D721Med (cell line): ENCODE results near the gene TTR.
A peak's percentile ranks its signal among the peaks of the same experiment; 100 is the strongest.

ENCODE experiments used
- DNase-seq: peaks from one replicate; pipeline ENCODE4 v3.0.0; 2011; ENCODE audit warnings: low spot score; ENCODE audit not compliant: insufficient read length
- FAIRE-seq: peaks from 2 replicates; lab custom pipeline; 2011; peaks lifted over from hg19 to GRCh38; lab: Jason Lieb, UNC
- TF ChIP-seq, protein P1 (sequence below): IDR thresholded peaks from 2 replicates; pipeline ENCODE4 v1.5.1; 2012; ENCODE audit warnings: mild to moderate bottlenecking, control low read depth; ENCODE audit not compliant: insufficient read depth; ENCODE audit errors: missing control alignments

Gene TTR

DNA sequence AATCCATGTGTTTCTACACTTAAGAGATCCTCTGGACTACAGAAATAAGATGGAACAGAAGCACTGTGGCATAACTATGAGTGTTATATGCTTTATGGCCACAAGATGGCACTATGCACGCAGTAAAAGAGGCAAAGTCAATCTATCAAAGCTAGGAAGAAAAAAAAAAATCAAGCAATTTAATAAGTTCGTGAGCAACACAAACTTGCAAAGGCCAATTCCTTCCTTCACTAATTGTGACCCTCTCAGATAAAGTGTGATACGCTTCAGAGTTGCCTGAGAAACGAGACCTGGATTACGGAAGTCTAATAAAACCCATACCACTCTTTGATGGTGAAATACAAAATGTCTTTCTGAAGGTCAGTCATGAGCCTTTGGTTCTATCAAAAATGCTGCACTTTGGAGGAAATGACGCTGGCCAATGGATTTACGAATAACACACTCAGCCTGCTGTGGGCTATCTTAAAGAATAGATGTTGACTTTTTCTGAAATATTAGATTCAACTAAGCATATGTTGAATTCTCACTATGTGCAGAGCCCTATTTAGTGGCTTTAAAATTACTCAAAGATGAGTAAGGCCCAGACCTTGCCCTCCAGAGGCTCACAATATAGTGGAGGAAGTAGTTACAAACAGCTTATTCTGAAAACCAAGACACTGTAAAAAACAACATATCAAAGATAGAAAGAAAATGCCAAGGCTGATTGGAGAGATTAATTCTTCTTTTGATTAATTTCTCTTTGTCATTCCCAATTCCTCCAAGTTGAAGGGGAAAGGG lies 35.5 kb upstream of the TTR start:
- TF ChIP-seq, protein P1, sequence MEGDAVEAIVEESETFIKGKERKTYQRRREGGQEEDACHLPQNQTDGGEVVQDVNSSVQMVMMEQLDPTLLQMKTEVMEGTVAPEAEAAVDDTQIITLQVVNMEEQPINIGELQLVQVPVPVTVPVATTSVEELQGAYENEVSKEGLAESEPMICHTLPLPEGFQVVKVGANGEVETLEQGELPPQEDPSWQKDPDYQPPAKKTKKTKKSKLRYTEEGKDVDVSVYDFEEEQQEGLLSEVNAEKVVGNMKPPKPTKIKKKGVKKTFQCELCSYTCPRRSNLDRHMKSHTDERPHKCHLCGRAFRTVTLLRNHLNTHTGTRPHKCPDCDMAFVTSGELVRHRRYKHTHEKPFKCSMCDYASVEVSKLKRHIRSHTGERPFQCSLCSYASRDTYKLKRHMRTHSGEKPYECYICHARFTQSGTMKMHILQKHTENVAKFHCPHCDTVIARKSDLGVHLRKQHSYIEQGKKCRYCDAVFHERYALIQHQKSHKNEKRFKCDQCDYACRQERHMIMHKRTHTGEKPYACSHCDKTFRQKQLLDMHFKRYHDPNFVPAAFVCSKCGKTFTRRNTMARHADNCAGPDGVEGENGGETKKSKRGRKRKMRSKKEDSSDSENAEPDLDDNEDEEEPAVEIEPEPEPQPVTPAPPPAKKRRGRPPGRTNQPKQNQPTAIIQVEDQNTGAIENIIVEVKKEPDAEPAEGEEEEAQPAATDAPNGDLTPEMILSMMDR = peak; percentile 93
- FAIRE-seq (peak; percentile 99), DNase-seq (peak; percentile 36)

DNA sequence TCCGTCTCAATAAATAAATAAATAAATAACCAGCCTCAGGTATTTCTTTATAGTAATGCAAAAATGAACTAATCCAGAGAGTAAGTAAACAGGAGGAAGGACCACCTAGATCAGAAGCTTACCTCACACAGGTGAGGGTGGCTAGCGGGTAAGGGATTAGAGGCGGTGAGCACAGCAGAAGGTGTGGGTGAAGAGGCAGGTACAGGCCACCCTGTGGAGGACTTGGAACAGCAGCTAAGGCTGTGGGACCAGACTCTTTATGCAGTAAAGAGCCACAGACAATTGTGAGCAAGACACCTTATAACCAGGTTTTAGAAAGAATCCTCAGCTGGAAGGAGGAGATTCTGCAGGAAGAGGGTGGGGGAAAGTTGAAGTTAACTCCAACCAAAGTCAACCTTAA lies 34.2 kb upstream of the TTR start:
- no peak for FAIRE-seq
- TF ChIP-seq, protein P1 = no peak
- no peak for DNase-seq

DNA sequence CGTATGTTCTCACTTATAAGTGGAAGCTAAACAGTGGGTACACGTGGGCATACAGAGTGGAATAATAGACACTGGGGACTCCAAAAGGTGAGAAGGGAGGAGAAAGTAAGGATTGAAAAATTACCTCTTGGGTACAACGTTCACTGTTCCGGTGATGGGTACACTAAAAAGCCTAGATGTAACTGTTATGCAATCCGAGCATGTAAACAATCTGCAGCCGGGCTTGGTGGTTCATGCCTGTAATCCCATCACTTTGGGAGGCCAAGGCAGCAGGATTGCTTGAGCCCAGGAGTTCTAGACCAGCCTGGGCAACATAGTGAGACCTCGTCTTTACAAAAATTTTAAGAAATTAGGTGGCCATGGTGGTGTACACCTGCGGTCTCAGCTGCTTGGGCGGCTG lies 33.1 kb upstream of the TTR start:
- TF ChIP-seq, protein P1 = no peak
- no peak for FAIRE-seq
- DNase-seq = no peak

DNA sequence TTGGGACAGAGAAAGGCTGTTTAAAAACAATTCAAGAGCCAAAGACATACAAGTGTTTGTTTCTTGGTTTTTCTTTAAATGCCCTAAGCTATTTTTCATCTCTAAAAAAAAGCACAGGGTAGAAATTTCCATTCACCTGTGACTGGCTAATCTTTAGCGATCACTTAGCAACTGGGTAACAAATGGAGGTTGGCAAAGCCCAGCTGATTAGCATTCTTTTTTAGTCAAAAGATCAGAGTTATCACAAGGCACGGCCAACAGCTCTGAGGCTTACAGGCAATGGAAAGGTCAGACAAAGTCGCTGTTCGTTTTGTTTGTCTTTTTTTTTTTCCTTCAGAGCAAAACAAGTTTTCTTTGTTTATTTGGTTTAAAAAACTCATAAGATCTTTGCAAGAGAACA lies 29.0 kb upstream of the TTR start:
- peak; percentile 6 for FAIRE-seq
- DNase-seq = no peak
- TF ChIP-seq, protein P1 = no peak

DNA sequence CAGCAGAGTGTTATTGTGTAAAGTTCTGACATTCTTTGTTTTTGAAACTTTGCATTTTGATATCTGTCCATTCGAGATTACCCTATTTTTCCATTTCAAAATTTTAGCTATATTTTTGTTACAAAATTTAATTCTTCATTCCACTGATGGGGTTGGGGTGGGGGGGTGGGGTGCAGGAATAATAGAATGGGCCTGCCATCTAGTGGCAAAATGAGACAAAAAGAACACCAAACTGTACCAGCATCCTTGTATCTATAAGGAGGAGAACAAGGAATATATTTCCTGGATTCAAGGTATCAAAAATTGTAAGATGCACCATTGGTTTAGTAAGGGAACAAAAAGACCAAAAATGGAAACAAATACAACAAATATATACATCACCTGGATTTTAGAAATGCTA lies 27.9 kb upstream of the TTR start:
- DNase-seq = no peak
- no peak for FAIRE-seq
- TF ChIP-seq, protein P1 = peak; percentile 13

DNA sequence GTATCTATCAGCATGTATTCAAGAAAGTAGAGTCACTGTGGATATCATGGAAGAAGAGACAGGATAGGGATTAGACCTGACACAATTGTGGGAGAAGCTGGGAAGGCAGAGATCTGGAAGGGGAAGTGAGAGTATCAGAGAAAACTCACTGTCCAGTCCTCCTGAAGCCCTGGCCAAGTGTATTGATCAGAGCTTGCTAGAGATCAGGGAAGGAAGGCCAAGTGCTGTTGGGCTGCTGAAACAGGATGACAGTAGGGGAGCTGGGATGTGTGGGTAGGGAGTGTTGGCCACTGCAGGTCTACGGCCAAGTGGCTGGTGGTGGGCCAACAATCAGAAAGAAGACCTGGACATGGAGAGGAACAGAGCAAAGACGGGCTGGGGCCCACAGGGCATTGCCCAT lies 26.3 kb upstream of the TTR start:
- DNase-seq (no peak), FAIRE-seq (no peak)
- TF ChIP-seq, protein P1 = no peak

DNA sequence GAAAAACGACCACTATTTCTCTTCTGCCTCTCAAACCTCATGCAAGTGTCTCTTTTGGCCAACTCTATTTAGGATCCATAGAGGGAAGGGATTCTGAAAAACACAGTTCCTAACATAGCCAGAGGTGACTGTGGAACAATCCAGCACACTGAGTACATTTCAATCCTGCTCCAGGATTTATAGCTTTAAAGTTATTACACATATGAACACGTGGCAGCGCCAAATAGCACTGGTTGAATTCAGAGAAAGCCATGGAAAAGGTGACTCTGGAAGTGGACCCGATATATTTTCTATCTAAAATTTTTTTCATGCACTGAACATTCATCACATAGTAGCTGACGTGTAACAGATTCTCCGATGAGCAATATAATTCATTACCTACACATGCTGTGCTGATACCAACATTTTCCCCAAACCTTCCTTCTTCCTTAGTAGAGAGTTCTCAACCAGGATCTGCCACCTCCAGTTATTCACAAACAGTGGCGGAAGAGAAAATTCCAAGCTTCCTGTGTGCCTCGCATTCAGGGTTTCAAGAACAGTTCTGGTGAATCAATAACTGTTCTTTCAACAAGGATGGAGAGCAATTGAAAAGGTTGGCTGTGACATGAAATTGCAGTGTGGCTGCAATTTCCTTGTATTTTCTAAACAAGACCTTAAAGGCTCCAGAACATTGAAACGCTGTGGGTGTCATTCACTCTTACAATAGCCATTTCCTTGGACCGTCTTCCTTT lies 25.7 kb upstream of the TTR start:
- FAIRE-seq (no peak), DNase-seq (no peak)
- TF ChIP-seq, protein P1 = peak; percentile 5
